Ascending aorta (tissue), 2 donors: Measurements from ENCODE around the gene ROGDI. TPM values are rescaled to one million over a fixed set of nuclear protein-coding genes. Genes with fewer than 3 reads are reported as not detected.

Experiments
- DNase-seq, 2 donors: peaks; one replicate each; pipeline ENCODE4 v3.0.0-alpha.2; 2019; ENCODE audit warnings: low spot score in 2 of 2
- H3K27ac ChIP-seq, 2 donors: fragments of 200-600 bp; sonication (generic); one replicate each; pipeline ENCODE4 v1.5.1; 2016 to 2017; ENCODE audit warnings: mild to moderate bottlenecking in 1 of 2
- H3K27me3 ChIP-seq: fragments of 200-600 bp; sonication (generic); one replicate; pipeline ENCODE4 v1.5.1; 2017
- H3K36me3 ChIP-seq, 2 donors: fragments of 200-600 bp; sonication (generic); one replicate each; pipeline ENCODE4 v1.5.1; 2016
- H3K4me1 ChIP-seq, 2 donors: fragments of 200-600 bp; sonication (generic); one replicate each; pipeline ENCODE4 v1.5.1; 2016 to 2017; ENCODE audit warnings: mild to moderate bottlenecking in 1 of 2
- H3K4me3 ChIP-seq, 2 donors: fragments of 200-600 bp; sonication (generic); one replicate each; pipeline ENCODE4 v1.5.1; 2016 to 2017; ENCODE audit warnings: mild to moderate bottlenecking in 1 of 2
- H3K9me3 ChIP-seq, 2 donors: fragments of 200-600 bp; sonication (generic); one replicate each; pipeline ENCODE4 v1.5.1; 2016
- CTCF ChIP-seq, 3 experiments: fragments of 200-600 bp in 2 of 3; fragments of 450-650 bp in 1 of 3; sonication (generic) in 2 of 3; IDR thresholded peaks; one replicate each; pipeline ENCODE4 v1.5.1; 2016 to 2019; ENCODE audit warnings: antibody characterized with exemption in 3 of 3, mild to moderate bottlenecking in 1 of 3, moderate library complexity in 1 of 3
- intact Hi-C: fragments of 100-400 bp; cut with DNase I; formaldehyde crosslinking; loops from one replicate; pipeline ENCODE4 v1.15.1; 2023
- total RNA-seq: library from RNA; depleted of rRNA; stranded (reverse); fragments of >200 nt; gene quantifications from one replicate; pipeline ENCODE4 v1.1.0, GENCODE V29; 2016

The ROGDI gene
- total RNA-seq, 1 donor from 2014 or later, result 10.5 TPM

GRCh38 chr16:4776141-4776705 is 26.2 kb downstream of the ROGDI start:
- no peaks in the 10 kb centered on the region for H3K4me1 ChIP-seq
- H3K27ac ChIP-seq, result no peak overlapping the region
- DNase-seq, result no peak
- H3K36me3 ChIP-seq, result no peaks in the 10 kb centered on the region
- no peak overlapping the region for H3K4me3 ChIP-seq
- H3K9me3 ChIP-seq, result no peaks in the 10 kb centered on the region
- intact Hi-C loops, result no loop called here
- no peaks in the 10 kb centered on the region for H3K27me3 ChIP-seq
- TF ChIP-seq CTCF (IDR thresholded peaks at IDR 0.05), result no peak

- Histone ChIP-seq H3K27me3 (no peaks in the 10 kb centered on the region), H3K4me3 (no peak overlapping the region), H3K36me3 (no peaks in the 10 kb centered on the region), H3K4me1 (no peaks in the 10 kb centered on the region), H3K9me3 (no peaks in the 10 kb centered on the region), H3K27ac (no peak overlapping the region)
- no peak for DNase-seq
- TF ChIP-seq CTCF (IDR thresholded peaks at IDR 0.05), result no peak
- intact Hi-C loops, result no loop called here
These were observed 27.4 kb downstream of the ROGDI start for GRCh38 chr16:4775005-4775404.

DNA sequence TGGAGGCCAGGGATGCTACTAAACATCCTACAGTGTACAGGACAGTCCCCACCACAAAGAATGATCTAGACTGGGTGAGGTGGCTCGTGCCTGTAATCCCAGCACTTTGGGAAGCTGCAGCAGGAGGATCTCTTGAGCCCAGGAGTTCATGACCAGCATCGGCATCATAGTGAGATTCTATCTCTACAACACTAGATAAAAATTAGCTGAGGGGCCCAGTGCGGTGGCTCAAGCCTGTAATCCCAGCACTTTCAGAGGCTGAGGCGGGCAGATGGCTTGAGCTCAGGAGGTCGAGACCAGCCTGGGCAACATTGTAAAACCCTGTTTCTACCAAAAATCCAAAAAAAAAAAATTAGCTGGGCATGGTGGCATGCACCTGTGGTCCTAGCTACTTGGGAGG is 30.1 kb downstream of the ROGDI start:
- DNase-seq, result no peak
- no peak overlapping the region for H3K4me3 ChIP-seq
- TF ChIP-seq CTCF (IDR thresholded peaks at IDR 0.05), result no peak
- peaks cover 7 to 10% of the 10 kb centered on the region in 2 donors for H3K4me1 ChIP-seq
- H3K9me3 ChIP-seq, result no peaks in the 10 kb centered on the region
- no peaks in the 10 kb centered on the region for H3K36me3 ChIP-seq
- no peaks in the 10 kb centered on the region for H3K27me3 ChIP-seq
- no peak overlapping the region for H3K27ac ChIP-seq
- intact Hi-C loops, result no loop called here

DNA sequence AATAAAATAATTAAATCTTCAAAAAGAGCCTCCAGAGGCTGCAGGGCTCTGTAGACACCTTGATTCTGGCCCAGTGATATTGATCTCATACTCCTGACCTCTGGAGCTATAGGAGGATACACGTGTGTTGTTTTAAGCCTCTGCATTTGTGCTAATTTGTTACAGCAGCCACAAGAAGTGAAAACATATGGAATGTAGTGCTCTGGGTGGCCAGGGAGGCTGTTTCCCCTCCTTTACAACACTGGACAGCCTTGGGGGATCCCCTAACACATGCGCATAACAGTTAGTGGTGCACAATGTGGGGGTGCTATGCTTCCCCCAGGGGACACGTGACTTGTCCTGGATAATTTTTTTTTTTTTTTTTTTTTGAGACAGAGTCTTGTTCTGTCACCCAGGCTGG is 30.8 kb downstream of the ROGDI start:
- H3K36me3 ChIP-seq, result no peaks in the 10 kb centered on the region

DNA sequence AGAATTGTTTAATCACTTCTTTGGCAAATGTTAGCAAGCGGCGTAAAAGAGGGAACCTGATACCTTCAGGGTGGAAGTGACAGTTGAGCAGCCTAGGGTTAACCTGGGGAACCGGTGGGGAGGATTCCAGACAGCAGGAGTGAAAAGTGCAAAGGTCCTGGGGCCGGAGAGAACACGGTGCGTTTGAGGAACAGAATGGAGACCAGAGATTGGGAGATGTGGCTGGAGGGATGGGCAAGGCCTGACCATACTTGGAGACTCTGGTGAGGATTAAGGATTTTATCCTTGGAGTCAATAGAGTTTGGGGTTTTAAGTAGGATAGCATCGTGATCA is 33.2 kb downstream of the ROGDI start:
- intact Hi-C loops, result loop anchor here (1.0 to 5.0 kb wide), 3 partner anchors 33 to 328 kb away; partner anchors contain the start of genes EEF2KMT, NUDT16L1 and ROGDI
- TF ChIP-seq CTCF (IDR thresholded peaks at IDR 0.05), result no peak
- no peaks in the 10 kb centered on the region for H3K27me3 ChIP-seq
- peak overlapping the region; percentile 77 to 83 for H3K27ac ChIP-seq
- H3K9me3 ChIP-seq, result no peaks in the 10 kb centered on the region
- H3K4me1 ChIP-seq, result peaks cover 8 to 23% of the 10 kb centered on the region in 2 donors
- no peak for DNase-seq
- H3K36me3 ChIP-seq, result peaks cover 0 to 2% of the 10 kb centered on the region in 2 donors
- peak overlapping the region in 1 of 2 donors; percentile 99 for H3K4me3 ChIP-seq

More for the DNA sequence above, 30.8 kb downstream of the ROGDI start:
- H3K4me1 ChIP-seq, result peaks cover 8 to 10% of the 10 kb centered on the region in 2 donors
- H3K27me3 ChIP-seq, result no peaks in the 10 kb centered on the region
- TF ChIP-seq CTCF (IDR thresholded peaks at IDR 0.05), result no peak
- H3K27ac ChIP-seq, result no peak overlapping the region
- no peaks in the 10 kb centered on the region for H3K9me3 ChIP-seq
- no peak overlapping the region for H3K4me3 ChIP-seq
- DNase-seq, result no peak
- intact Hi-C loops, result no loop called here
